NCI-H1417 (cell line): ENCODE results near the gene CEBPE.

Experiments used
- DNase-seq, 3 experiments: peaks; one replicate each; lab custom pipeline; 2025; lab: John Stamatoyannopoulos, UW

Gene CEBPE

DNA sequence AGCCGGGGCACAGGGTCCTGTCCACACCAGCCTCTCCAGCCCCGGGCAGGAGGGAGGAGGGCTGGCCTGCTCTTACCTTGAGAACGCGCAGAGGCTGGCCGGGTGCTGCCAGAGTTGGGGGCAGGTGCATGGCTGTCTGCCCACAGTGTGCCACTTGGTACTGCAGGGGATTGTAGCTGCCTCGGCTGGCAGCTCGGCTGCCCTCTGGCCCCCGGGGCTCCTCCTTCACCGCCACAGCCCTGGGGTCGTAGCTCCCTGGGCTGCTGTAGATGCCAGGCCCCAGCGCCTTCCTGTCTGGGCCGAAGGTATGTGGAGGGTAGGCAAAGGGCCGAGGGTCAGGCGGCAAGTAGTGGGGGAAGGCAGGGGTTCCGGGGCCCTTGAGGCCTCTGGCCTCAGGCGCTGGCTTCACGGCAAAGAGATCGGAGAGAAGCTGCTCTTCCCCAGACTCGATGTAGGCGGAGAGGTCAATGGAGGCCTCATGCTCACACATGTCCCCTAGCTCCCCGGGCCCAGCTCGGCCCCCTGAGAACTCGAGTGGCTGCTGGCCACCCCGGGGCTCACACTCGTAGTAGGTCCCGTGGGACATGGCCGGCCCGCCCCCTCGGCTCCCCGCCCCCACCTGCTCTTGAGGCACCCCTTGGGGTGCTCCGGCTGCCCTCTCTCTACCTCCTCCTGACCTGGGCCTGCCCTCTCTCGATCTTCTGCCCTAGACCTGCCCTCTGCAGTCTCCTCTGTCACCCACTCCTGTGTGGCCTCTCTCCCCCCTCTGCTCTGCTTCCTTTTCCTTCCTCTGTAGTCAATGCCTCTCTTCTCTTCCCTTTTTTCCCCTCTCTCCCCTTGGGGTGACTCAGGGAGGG lies at the start of gene CEBPE:
CEBPE (minus strand) TSS at position 750 of the 857 bp plus-strand sequence; CDS start at position 586, 164 bp downstream.
- DNase-seq: no peak

DNA sequence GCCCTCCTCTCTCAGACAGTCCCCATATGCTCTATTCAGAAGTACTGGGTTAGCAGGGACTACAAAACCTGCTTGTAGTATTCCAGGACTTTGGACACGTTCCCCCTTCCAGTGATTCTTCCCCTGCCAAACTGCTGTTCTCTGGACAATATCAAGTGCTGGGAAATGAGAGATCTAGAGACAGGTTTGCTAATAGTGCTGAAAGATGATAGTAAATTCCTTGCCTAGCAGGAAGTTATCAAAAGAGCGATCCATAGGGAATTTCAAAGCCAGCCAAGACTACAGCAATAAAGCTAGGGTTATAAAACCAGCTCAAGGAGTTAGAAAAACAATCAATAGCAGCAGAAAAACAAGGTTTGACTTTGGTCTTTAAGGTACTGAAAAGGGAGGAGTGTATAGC lies 49.2 kb upstream of the CEBPE start:
- no peak for DNase-seq

DNA sequence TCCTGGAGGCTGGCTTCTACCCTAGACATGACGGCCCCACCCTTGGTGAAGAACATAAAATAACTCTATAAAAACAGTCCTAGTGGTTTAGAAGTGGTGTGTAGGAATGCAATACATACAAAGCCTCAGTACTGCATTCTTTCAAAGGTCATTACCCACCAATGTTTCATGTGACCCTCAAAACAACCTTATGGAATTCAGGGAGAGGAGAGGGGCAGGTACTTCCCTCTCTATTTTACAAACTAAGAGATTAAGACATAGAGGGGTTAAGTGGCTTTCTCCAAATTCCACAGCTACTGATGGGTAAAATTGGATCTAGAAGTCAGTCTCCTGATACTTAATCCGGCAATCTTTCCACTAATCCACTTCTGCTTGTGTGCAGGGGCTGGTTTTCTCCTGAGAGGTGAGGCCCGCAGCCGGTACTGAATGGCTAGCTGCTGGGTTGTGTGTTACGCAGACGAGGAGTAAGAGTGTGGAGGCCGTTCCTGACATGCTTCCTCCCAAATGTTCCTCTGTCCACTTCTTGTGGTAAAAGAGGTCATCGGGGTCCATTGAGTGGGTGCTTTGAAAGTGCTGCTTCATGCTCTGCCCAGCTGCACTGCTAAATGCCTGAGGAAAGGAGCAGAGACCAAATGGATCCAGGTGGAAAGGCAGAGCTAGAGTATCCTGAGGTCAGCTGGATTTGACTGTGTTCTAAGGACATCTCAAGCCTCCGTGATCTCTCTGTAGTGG lies 48.2 kb upstream of the CEBPE start:
- DNase-seq: no peak

DNA sequence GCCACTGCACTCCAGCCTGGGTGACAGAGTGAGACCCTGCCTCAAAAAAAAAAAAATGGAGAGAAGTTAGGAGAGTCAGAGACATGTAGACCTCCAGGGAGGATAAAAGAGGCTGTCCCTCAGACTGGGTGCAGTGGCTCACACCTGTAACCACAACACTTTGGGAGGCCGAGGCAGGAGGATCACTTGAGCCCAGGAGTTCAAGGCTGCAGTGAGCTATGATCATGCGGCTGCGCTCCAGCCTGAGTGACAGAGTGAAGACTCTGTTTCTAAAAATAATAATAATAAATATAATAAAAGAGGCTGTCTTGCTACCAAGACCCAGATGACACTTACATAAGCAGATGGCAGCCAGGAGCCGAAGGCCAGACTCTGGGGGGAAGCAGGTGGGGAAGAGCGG lies 45.9 kb upstream of the CEBPE start:
- no peak for DNase-seq

DNA sequence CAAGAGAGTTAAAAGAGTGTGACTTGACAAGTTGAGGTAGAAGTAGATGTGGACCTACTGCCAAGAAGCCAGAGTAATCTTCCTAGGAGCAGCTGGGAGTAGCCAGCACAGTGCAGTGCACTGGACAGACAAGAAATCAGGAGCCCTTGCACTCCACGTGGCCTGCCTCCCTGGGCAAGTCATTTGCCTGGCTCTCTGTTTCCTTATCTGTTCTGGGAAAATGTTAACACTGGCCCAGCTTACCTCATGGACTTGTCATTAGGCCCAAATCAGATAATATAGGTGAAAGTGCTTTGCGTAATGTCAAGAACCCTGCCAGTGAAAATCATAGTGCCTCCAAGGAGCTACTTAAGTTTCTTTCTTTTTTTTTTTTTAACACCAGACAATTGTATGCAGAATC lies 45.2 kb upstream of the CEBPE start:
- no peak for DNase-seq

GRCh38 chr14:23163830-23164229 lies 44.8 kb upstream of the CEBPE start:
- no peak for DNase-seq

GRCh38 chr14:23162800-23163199 lies 43.7 kb upstream of the CEBPE start:
- no peak for DNase-seq

DNA sequence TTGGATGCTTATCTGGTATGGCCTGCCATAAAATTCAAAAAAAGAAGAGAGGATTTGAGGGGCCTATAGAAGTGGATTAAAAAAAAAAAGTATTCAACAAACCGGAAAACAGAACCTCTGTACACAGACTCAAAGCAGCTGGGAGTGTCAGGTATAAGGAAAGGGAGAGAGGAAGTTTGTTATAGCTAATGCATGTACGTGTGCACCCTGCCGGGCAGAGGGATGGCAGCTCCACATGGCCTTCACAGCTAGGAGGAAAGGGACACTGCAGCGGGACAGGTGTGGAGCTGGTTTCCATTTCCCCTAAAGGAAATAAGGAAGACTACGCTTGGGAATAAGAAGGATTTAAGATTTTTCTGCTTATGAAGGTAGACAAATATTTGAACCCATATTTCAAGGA lies 43.0 kb upstream of the CEBPE start:
- DNase-seq: no peak

- no peak for DNase-seq
These were observed 42.0 kb upstream of the CEBPE start for GRCh38 chr14:23160924-23161522.

DNA sequence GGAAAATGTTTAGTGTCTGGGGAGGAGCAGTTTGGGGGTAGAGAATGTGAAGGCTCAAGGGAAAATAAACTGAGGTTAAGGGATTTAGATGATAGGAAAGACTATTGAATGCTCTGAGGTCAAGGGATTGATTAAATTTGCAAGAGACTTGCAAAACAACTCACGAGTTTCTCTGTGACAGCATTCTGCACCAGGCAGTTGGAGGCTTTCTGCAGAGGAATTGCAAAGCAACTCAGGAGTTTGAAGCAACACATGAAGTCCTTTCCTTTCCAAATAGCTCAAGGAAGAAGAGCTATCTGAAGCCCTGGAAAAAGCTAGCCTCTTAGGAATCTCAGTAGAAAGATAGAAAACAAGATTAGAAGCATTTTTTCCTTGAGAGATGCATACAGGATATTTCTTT lies 40.5 kb upstream of the CEBPE start:
- DNase-seq: no peak

GRCh38 chr14:23158779-23159178 lies 39.7 kb upstream of the CEBPE start:
- DNase-seq: no peak

- no peak for DNase-seq
These were observed 36.0 kb upstream of the CEBPE start for GRCh38 chr14:23154964-23155587.

DNA sequence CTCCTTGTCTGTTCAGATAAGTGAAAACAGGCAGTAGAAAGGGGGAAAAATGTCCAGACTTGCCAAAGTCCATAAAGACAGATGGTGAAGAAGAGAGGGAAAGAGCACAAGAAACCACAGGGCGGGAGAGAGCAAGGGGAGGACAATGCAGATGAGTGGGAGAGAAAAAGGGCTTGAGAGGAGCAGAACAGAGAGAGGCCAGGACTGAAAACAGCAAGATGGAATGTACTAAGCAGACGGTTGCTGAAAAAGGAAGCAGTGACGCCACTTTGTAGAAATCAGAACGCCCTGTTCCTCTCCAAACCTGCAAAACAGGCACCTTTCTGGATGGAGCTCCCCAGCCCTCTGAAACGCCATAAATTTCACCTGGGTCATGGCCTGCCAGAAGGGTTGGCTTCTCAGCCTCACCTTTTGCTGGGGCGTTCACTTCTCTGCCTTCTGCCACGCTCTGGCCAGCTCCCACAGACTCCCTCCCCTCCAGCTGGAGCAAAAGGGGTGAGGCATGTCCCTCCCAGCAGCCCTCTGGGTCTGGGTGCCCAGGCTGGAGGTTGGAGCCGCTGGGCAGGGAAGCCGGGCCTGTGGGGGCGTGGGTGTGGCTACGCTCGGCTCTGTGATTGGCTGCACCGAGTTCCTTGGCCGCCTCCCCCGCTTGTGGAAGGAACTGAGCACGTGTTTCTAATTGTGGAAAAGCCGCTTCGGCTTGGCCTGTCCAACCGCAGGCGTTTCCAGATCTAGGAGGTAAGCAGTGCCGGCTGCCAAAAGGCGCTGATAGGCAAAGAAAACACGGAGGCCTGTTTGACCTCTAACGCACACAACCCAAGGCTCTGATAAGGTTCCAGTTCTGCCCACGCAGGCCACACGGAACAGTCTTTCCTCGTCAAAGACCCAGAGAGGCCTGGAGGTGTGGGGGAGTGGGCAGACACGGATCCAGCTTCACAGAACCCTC lies 35.1 kb upstream of the CEBPE start:
- DNase-seq: no peak

GRCh38 chr14:23151342-23151741 lies 32.3 kb upstream of the CEBPE start:
- no peak for DNase-seq

- no peak for DNase-seq
These were observed 30.7 kb upstream of the CEBPE start for GRCh38 chr14:23149745-23150144.

- no peak for DNase-seq
These were observed 29.7 kb upstream of the CEBPE start for GRCh38 chr14:23148591-23149249.

- DNase-seq: no peak
These were observed 28.6 kb upstream of the CEBPE start for GRCh38 chr14:23147676-23148075.

- DNase-seq: no peak
These were observed 27.9 kb upstream of the CEBPE start for GRCh38 chr14:23146980-23147379.

GRCh38 chr14:23146351-23146910 lies 27.4 kb upstream of the CEBPE start:
- no peak for DNase-seq

- peak in 1 of 3 experiments; percentile 7 for DNase-seq
These were observed 26.8 kb upstream of the CEBPE start for GRCh38 chr14:23145794-23146350.
